Measurements from ENCODE around the gene UVRAG. TPM values are rescaled to one million over a fixed set of nuclear protein-coding genes. Genes with fewer than 3 reads are reported as not detected.

UVRAG gene
- total RNA-seq, 1 donor from 2014 or later: 14.1 TPM

GRCh38 chr11:75783416-75784084 is 31.5 kb upstream of the UVRAG start:
- no peak for DNase-seq (ENCODE audit: low read depth)

GRCh38 chr11:75784085-75784478 is 30.9 kb upstream of the UVRAG start:
- DNase-seq (ENCODE audit: low read depth): no peak

DNA sequence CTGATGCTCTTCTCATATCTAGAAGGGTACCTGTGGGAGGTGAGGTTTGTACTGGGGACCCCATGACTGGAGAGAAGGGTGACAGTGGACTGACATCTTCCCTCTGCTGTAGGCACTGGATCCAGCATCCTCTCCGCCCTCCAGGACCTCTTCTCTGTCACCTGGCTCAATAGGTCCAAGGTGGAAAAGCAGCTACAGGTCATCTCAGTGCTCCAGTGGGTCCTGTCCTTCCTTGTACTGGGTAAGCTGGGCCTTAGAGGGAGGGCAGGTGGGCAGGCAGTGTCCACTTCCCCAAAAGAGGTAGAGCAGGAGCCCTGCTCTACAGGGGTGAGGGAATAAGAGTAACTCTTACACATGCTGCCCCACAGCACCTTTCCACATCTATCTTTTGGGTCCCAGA is 30.5 kb upstream of the UVRAG start:
- DNase-seq (ENCODE audit: low read depth): no peak

- no peak for DNase-seq (ENCODE audit: low read depth)
Measured at GRCh38 chr11:75785187-75785586, 29.8 kb upstream of the UVRAG start.

DNA sequence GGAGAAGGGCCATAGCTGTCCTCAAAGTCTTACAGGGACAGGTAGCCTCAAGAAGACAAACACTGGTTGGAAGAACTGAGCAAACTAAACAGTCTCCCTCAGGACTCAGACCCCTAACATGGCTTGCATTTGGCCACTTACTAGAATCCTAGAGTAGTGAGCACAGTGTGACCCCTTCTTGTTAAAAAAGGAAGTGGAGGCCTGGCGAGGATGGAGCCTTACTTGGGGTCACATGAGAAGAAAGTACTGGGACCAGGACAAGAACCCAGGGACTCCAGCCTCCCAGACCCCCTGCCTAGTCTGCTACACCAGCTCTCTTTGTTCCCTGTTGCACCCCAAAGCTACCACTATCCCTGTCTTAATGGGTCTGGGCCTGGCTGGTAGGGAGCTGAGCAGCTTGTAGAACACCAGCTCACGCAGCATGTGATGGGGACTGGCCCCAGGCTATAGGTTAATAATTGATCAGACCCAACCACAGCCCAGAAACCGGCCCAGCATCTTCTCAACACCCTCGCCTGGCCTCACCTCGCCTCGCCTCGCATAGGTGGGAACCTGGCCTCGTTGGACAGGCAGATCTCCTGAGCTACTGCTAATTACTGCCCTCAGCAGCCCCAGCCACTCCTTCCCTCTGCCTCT is 28.8 kb upstream of the UVRAG start:
- DNase-seq (ENCODE audit: low read depth): no peak

- no peak for DNase-seq (ENCODE audit: low read depth)
Measured at GRCh38 chr11:75789521-75789920, 25.5 kb upstream of the UVRAG start.

- DNase-seq (ENCODE audit: low read depth): no peak
Measured at GRCh38 chr11:75790986-75791385, 24.0 kb upstream of the UVRAG start.

DNA sequence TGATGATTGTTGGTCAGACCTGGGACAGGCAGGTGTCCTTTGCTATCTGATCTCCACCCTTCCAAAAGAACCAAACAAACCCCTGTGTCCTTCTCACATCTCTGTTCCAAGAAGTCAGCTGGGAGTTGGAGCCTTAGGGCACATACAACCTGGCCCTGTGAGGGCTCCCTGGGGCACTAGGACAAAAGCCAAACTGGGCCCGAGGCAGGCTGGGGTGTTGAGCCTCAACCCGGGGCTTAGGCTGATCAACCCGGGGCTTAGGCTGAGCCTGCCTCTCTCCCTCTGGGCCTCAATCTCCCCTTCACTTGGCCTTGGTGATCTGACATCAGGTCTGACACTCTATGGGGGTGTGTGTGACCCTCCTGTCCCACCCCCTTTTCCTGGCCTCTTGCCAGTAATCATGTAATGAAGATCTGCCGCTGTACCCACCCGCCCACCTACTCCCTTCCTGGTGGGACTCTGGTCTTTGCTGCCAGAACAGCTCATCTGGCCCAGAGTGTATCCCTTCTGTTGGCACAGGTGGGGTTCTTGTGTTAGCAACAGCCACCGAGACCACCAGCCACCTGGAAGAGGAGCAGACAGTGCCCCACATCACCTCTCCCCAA is 22.8 kb upstream of the UVRAG start:
- DNase-seq (ENCODE audit: low read depth): no peak

- DNase-seq (ENCODE audit: low read depth): no peak
Measured at GRCh38 chr11:75792997-75793800, 21.8 kb upstream of the UVRAG start.

GRCh38 chr11:75793966-75794365 is 21.0 kb upstream of the UVRAG start:
- no peak for DNase-seq (ENCODE audit: low read depth)

DNA sequence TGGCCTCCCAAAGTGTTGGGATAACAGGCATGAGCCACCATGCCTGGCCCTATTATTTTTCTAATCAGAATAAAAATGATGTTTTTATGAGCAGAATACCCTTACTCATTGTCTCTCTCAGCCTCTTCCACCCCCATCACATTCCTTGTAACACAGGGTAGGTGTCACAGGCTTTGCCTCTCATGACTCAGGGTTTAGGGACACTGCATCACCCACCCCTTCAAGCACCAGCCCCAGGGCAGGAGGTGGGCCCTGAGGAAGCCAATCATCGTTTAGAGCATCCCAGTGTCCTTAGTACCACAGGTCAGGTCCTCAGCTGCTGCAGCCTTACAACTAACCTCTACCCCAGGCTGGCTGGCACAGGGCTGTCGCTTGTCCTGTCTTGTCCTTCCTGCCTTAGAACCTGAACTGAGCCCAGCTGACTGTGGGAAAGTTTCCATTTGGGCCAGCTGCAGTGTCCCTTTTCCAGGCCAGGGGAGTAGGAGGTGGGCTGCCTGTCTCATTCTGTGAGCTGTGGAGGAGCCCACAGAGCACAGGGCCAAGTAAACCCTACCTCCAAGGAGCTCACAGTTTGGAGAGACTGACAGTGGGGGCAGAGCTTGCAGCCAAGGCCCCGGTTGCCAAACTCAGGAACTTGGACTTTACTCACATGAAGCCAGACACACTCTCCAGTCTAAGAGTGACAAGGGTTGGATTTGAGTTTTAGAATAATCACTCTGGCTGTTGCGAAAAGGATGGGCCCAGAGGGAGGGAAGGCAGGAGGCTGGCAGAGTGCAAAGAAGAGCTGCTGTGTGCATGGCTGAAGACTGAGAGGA is 19.5 kb upstream of the UVRAG start:
- DNase-seq (ENCODE audit: low read depth): no peak

DNA sequence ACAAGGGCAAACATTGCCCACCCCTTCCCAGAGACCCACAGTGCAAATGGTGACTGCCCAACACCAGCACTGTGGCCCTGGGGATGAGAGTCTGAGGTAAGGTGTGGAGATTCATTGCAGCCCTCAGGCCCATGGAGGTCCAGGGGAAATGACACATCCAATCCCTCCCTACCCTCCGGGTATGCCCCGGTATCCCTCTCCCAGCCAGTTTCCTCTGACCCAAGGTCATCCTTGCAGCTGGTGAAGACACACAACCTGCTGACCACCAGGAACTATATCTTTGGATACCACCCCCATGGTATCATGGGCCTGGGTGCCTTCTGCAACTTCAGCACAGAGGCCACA is 18.9 kb upstream of the UVRAG start:
- no peak for DNase-seq (ENCODE audit: low read depth)

GRCh38 chr11:75797116-75797515 is 17.9 kb upstream of the UVRAG start:
- peak; percentile 18 for DNase-seq (ENCODE audit: low read depth)

- DNase-seq (ENCODE audit: low read depth): no peak
Measured at GRCh38 chr11:75797792-75798191, 17.2 kb upstream of the UVRAG start.

DNA sequence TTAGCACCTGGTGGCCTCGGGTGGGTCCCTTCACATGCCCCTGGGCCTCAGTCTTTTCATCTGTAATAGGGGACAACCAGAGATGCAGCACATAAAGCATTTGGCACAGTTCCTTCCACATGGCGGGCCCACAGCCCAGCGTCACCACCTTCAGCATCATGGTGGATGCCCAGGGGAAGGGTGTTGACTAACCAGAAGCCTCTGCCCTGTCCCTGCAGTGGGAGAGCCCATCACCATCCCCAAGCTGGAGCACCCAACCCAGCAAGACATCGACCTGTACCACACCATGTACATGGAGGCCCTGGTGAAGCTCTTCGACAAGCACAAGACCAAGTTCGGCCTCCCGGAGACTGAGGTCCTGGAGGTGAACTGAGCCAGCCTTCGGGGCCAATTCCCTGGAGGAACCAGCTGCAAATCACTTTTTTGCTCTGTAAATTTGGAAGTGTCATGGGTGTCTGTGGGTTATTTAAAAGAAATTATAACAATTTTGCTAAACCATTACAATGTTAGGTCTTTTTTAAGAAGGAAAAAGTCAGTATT is 14.8 kb upstream of the UVRAG start:
- DNase-seq (ENCODE audit: low read depth): no peak

DNA sequence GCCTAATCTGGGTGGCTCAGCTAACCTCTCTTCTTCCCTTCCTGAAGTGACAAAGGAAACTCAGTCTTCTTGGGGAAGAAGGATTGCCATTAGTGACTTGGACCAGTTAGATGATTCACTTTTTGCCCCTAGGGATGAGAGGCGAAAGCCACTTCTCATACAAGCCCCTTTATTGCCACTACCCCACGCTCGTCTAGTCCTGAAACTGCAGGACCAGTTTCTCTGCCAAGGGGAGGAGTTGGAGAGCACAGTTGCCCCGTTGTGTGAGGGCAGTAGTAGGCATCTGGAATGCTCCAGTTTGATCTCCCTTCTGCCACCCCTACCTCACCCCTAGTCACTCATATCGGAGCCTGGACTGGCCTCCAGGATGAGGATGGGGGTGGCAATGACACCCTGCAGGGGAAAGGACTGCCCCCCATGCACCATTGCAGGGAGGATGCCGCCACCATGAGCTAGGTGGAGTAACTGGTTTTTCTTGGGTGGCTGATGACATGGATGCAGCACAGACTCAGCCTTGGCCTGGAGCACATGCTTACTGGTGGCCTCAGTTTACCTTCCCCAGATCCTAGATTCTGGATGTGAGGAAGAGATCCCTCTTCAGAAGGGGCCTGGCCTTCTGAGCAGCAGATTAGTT is 14.2 kb upstream of the UVRAG start:
- DNase-seq (ENCODE audit: low read depth): no peak

GRCh38 chr11:75801362-75802020 is 13.5 kb upstream of the UVRAG start:
- DNase-seq (ENCODE audit: low read depth): peak; percentile 40

GRCh38 chr11:75802021-75802912 is 12.7 kb upstream of the UVRAG start:
- no peak for DNase-seq (ENCODE audit: low read depth)
